ENCODE data around the gene BAHCC1. TPM values are rescaled to one million over a fixed set of nuclear protein-coding genes. Genes with fewer than 3 reads are reported as not detected.
A peak's percentile ranks its signal among the peaks of the same experiment; 100 is the strongest.

Gene BAHCC1
- total RNA-seq, 1 experiment from 2014 or later: 3.1 TPM

DNA sequence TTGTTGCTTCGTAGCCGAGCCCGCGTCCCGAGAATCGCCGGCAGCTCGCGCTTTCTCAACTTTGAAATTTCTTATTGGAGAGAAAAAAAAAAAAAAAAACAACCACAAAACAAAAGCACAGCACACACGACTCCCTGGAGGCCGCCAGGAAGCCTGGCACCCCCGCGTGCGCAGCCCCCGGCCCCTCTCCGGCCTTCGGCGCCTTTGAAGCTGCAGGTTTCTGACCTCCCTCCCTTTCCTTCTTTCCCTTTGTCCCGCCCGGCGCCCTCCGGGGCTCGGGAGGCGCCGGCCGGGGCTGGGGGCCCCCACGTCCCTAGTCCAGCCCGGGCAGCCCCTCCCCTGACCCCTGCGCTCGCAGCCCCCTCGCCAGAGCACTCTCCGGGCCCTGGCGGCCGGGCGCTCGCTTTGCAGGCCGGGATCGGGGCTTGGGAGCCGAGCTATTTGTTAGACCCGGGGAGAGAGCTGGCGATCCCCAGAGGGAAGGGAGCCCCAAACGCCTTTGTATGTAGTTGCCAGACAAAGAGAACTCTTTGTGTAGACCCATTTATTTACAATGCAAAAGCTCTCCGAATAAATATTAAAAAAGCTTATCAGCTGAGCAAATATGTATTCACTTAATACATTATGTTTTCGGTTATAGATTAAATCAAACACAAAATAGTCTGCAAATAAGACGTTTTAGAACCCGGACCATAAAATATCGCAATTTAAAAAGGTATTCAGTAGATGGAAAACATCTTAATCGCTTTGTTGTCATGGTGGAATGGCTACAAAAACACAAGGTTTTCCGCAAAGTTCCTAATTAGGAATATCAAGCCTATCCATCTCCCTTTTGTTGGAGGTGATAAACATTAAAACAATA lies 2.3 kb downstream of the BAHCC1 start:
- Histone ChIP-seq H2BK20ac (ENCODE audit: low read depth, low read length, poor library complexity, severe bottlenecking) (no peak overlapping the region), H2BK15ac (ENCODE audit: low read depth, low read length) (no peak overlapping the region), H3T11ph (ENCODE audit: low read length) (no peak overlapping the region), H3K23me2 (ENCODE audit: insufficient read length, low read depth, low read length, poor library complexity, severe bottlenecking) (peaks cover 48% of the 10 kb centered on the region), H4K8ac (replicated peaks; ENCODE audit: insufficient read length, low read depth, low read length) (no peak overlapping the region), H2BK5ac (ENCODE audit: insufficient read length, low read length) (no peak overlapping the region), H3K14ac (ENCODE audit: insufficient read depth, low read length) (0 out of 2 replicates have a peak overlapping the region, but pooled peaks have one; percentile 89), H3K27me3 (ENCODE audit: insufficient read depth, low read length) (peaks cover 34% of the 10 kb centered on the region; the same call in 1 of the 2 replicates), H2BK120ac (ENCODE audit: low read depth, low read length, poor library complexity, severe bottlenecking) (no peak overlapping the region), H3K4ac (ENCODE audit: low read depth, low read length) (no peak overlapping the region), H4K20me1 (ENCODE audit: control insufficient read depth, insufficient read depth, insufficient read length) (peaks cover 2% of the 10 kb centered on the region), H3K9ac (ENCODE audit: extremely low read depth, insufficient read length, low read length) (no peak overlapping the region), H2BK12ac (ENCODE audit: insufficient read length, low read depth, low read length) (no peak overlapping the region), H3K23ac (ENCODE audit: insufficient read length, low read depth, low read length) (no peak overlapping the region), H3K27ac (ENCODE audit: insufficient read length, low read depth, low read length) (no peak overlapping the region), H3K4me2 (ENCODE audit: insufficient read depth, insufficient read length, low read length) (peak overlapping the region; percentile 39), H2AK5ac (ENCODE audit: insufficient read length, low read length) (no peak overlapping the region), H4K91ac (ENCODE audit: insufficient read length, low read depth, low read length) (no peak overlapping the region), H3K79me2 (ENCODE audit: insufficient read depth, low read length) (no peaks in the 10 kb centered on the region), H2AFZ (ENCODE audit: low read length) (no peak overlapping the region), H4K5ac (ENCODE audit: insufficient read length, low read depth, low read length) (no peak overlapping the region), H3K79me1 (ENCODE audit: insufficient read depth, low read depth, low read length, poor library complexity, severe bottlenecking) (no peaks in the 10 kb centered on the region), H3K18ac (ENCODE audit: insufficient read length, low read depth, low read length) (peak overlapping the region; percentile 68), H3K4me1 (ENCODE audit: insufficient read depth, low read length) (no peaks in the 10 kb centered on the region; the same call in 1 of the 2 replicates), H3K56ac (ENCODE audit: insufficient read length, low read depth, low read length) (no peak overlapping the region), H3K9me3 (ENCODE audit: control insufficient read depth, low read depth, low read length) (no peaks in the 10 kb centered on the region)
- WGBS (ENCODE audit: extremely low coverage, insufficient read length, low lambda C conversion rate): no CpG with 5 or more reads among the region's 49 CpGs
- H3K4me1 Mint-ChIP-seq: peaks cover 39 to 52% of the 10 kb centered on the region in 2 experiments
- 0 out of 5 replicates have a peak, but pooled peaks cover 0 to 3% of the 10 kb centered on the region in 2 experiments for H3K9me3 Mint-ChIP-seq
- H3K4me3 Mint-ChIP-seq: peak overlapping the region; percentile 62 to 80
- peak; percentile 69 for TF ChIP-seq CTCF (conservative IDR thresholded peaks at IDR 0.05)
- peaks cover 0 to 2% (median 0%) of the 10 kb centered on the region in 3 experiments; a peak in 1 of 7 replicates for H3K36me3 Mint-ChIP-seq (ENCODE audit: insufficient read depth in 1 of 3, low read depth in 3 of 3)
- peaks cover 54% of the 10 kb centered on the region for H3K27me3 Mint-ChIP-seq (ENCODE audit: low read depth)
- DNase-seq: peak; percentile 88
- peak overlapping the region; percentile 52 to 70 (median 68); a peak in 1 of 7 replicates for H3K27ac Mint-ChIP-seq
